PC-3 (cell line): ENCODE measurements around the gene IVNS1ABP.

ENCODE experiments used
- CTCF ChIP-seq: fragments of 300-600 bp; sonication (generic); conservative IDR thresholded peaks from 2 replicates; pipeline ENCODE4 v1.5.1; 2017; ENCODE audit warnings: antibody characterized with exemption, low read depth, mild to moderate bottlenecking, low read length
- EZH2 ChIP-seq: fragments of 300-600 bp; sonication (generic); IDR thresholded peaks from one replicate; pipeline ENCODE4 v1.6.1; 2017; ENCODE audit warnings: antibody characterized with exemption, mild to moderate bottlenecking, low read length; ENCODE audit not compliant: unreplicated experiment
- EZH2phosphoT487 ChIP-seq: fragments of 300-600 bp; sonication (generic); IDR thresholded peaks from 2 replicates; pipeline ENCODE4 v1.6.1; 2018; ENCODE audit warnings: mild to moderate bottlenecking, antibody characterized with exemption, low read length, borderline replicate concordance

GRCh38 chr1:185308126-185308525 lies 8.9 kb downstream of the IVNS1ABP start:
- no peak for TF ChIP-seq CTCF
- no peak for TF ChIP-seq EZH2
- no peak for TF ChIP-seq EZH2phosphoT487
